Umbilical cord (tissue), 2 donors: ENCODE measurements around the gene CD81. TPM values are rescaled to one million over a fixed set of nuclear protein-coding genes. Genes with fewer than 3 reads are reported as not detected.
A peak's percentile ranks its signal among the peaks of the same experiment; 100 is the strongest.

Source experiments
- DNase-seq: peaks from one replicate; pipeline ENCODE4 v3.0.0-alpha.2; 2015; ENCODE audit warnings: low spot score
- total RNA-seq: library from RNA; depleted of rRNA; stranded (reverse); fragments of >200 nt; gene quantifications from one replicate; pipeline ENCODE4 v1.2.3, GENCODE V29; 2014; ENCODE audit warnings: low replicate concordance; ENCODE audit not compliant: insufficient read depth

Gene CD81
- total RNA-seq, 1 donor from 2014 or later: 160 TPM

- no peak for DNase-seq
Measured at GRCh38 chr11:2390091-2390724, 13.1 kb downstream of the CD81 start.

GRCh38 chr11:2390725-2391151 is 13.6 kb downstream of the CD81 start:
- peak; percentile 69 for DNase-seq

GRCh38 chr11:2391181-2391975 is 14.3 kb downstream of the CD81 start:
- DNase-seq: no peak

- DNase-seq: no peak
Measured at GRCh38 chr11:2392241-2392959, 15.3 kb downstream of the CD81 start.

- no peak for DNase-seq
Measured at GRCh38 chr11:2393111-2393868, 16.2 kb downstream of the CD81 start.

GRCh38 chr11:2393941-2394817 is 17.1 kb downstream of the CD81 start:
- no peak for DNase-seq

- no peak for DNase-seq
Measured at GRCh38 chr11:2394818-2395105, 17.7 kb downstream of the CD81 start.

- DNase-seq: no peak
Measured at GRCh38 chr11:2395211-2395730, 18.2 kb downstream of the CD81 start.

- no peak for DNase-seq
Measured at GRCh38 chr11:2395856-2396255, 18.7 kb downstream of the CD81 start.

GRCh38 chr11:2396471-2396870 is 19.4 kb downstream of the CD81 start:
- DNase-seq: no peak

- DNase-seq: no peak
Measured at GRCh38 chr11:2397005-2397404, 19.9 kb downstream of the CD81 start.

- DNase-seq: no peak
Measured at GRCh38 chr11:2398664-2399355, 21.7 kb downstream of the CD81 start.

- DNase-seq: no peak
Measured at GRCh38 chr11:2399488-2400068, 22.5 kb downstream of the CD81 start.

GRCh38 chr11:2400069-2400761 is 23.1 kb downstream of the CD81 start, which contains the start of gene TSSC4:
TSS of gene TSSC4 (plus strand) at chr11:2400750. CDS start at chr11:2402634, 1,884 bp downstream.
- DNase-seq: peak; percentile 100

GRCh38 chr11:2400762-2401435 is 23.8 kb downstream of the CD81 start:
- DNase-seq: peak; percentile 17

GRCh38 chr11:2401436-2401984 is 24.4 kb downstream of the CD81 start:
- no peak for DNase-seq

- DNase-seq: no peak
Measured at GRCh38 chr11:2402106-2402505, 25.0 kb downstream of the CD81 start.
